GM06990 (cell line): ENCODE measurements around the gene TEX10.
"Not testable (repeated sequence)": the region's sequence is repeated elsewhere in the genome, so short reads cannot be mapped to it uniquely, and the experiment has no call there.

Experiments used
- DNase-seq: peaks from one replicate; pipeline ENCODE4 v3.0.0-alpha.2; 2011; ENCODE audit not compliant: insufficient read length; ENCODE audit errors: extremely low read depth
- H3K27me3 ChIP-seq: replicated peaks from 2 replicates; pipeline ENCODE4 v1.6.0; 2011; ENCODE audit warnings: low read length; ENCODE audit not compliant: control insufficient read depth, insufficient read depth
- H3K36me3 ChIP-seq: 2 replicates; pipeline ENCODE4 v1.5.1; 2011; ENCODE audit warnings: low read length; ENCODE audit not compliant: control insufficient read depth, insufficient read depth
- H3K4me3 ChIP-seq: replicated peaks from 2 replicates; pipeline ENCODE4 v1.5.1; 2011; ENCODE audit warnings: low read depth, mild to moderate bottlenecking, control low read depth, low read length
- CTCF ChIP-seq: IDR thresholded peaks from 2 replicates; pipeline ENCODE4 v1.5.1; 2011; ENCODE audit warnings: low read length, control low read depth, mild to moderate bottlenecking, inconsistent platforms; ENCODE audit not compliant: insufficient read depth, poor library complexity, severe bottlenecking

The TEX10 gene

GRCh38 chr9:100341889-100342288 is 10.9 kb downstream of the TEX10 start:
- H3K36me3 ChIP-seq: peaks cover 6% of the 10 kb centered on the region; the same call in 1 of the 2 replicates

GRCh38 chr9:100340224-100340623 is 12.5 kb downstream of the TEX10 start:
- DNase-seq: no peak
- Histone ChIP-seq H3K36me3 (peaks cover 6% of the 10 kb centered on the region), H3K27me3 (no peaks in the 10 kb centered on the region), H3K4me3 (no peak overlapping the region)
- TF ChIP-seq CTCF: no peak

More at GRCh38 chr9:100341889-100342288, 10.9 kb downstream of the TEX10 start:
- no peaks in the 10 kb centered on the region for H3K27me3 ChIP-seq
- H3K4me3 ChIP-seq: no peak overlapping the region
- no peak for DNase-seq
- no peak for TF ChIP-seq CTCF

GRCh38 chr9:100338736-100339135 is 14.0 kb downstream of the TEX10 start:
- H3K4me3 ChIP-seq, H3K27me3 ChIP-seq, H3K36me3 ChIP-seq, DNase-seq: not testable (repeated sequence)

GRCh38 chr9:100324594-100325200 is 28.0 kb downstream of the TEX10 start:
- no peak for DNase-seq
- Histone ChIP-seq H3K27me3 (no peaks in the 10 kb centered on the region), H3K36me3 (peaks cover 1% of the 10 kb centered on the region), H3K4me3 (no peak overlapping the region)
- TF ChIP-seq CTCF: peak; percentile 53

GRCh38 chr9:100322954-100323536 is 29.7 kb downstream of the TEX10 start:
- H3K36me3 ChIP-seq: peaks cover 1% of the 10 kb centered on the region
- TF ChIP-seq CTCF: peak; percentile 67
- DNase-seq: no peak

GRCh38 chr9:100317706-100318105 is 35.0 kb downstream of the TEX10 start:
- no peak for DNase-seq
- TF ChIP-seq CTCF: no peak
- no peaks in the 10 kb centered on the region; the same call in none of the 2 replicates for H3K36me3 ChIP-seq

More at GRCh38 chr9:100322954-100323536, 29.7 kb downstream of the TEX10 start:
- H3K27me3 ChIP-seq: no peaks in the 10 kb centered on the region
- H3K4me3 ChIP-seq: no peak overlapping the region

More at GRCh38 chr9:100317706-100318105, 35.0 kb downstream of the TEX10 start:
- no peak overlapping the region for H3K4me3 ChIP-seq
- H3K27me3 ChIP-seq: no peaks in the 10 kb centered on the region
